Esophagus squamous epithelium (tissue), 4 donors: ENCODE data around the gene CT47C1.

Experiments used
- CTCF ChIP-seq, 6 experiments: fragments of 450-650 bp in 4 of 6; fragments of 200-600 bp in 2 of 6; sonication (generic) in 2 of 6; IDR thresholded peaks; one replicate each; pipeline ENCODE4 v1.5.1; 2016 to 2019; ENCODE audit warnings: antibody characterized with exemption in 6 of 6, mild to moderate bottlenecking in 4 of 6, moderate library complexity in 4 of 6
- POLR2A ChIP-seq, 4 donors: fragments of 450-650 bp; IDR thresholded peaks; one replicate each; pipeline ENCODE4 v1.6.1; 2017; ENCODE audit warnings: antibody characterized with exemption in 4 of 4, mild to moderate bottlenecking in 4 of 4, moderate library complexity in 3 of 4

GRCh38 chrX:119071381-119071780 lies 1.4 kb upstream of the CT47C1 start:
- no peak for TF ChIP-seq CTCF (IDR thresholded peaks at IDR 0.05)
- no peak for TF ChIP-seq POLR2A (IDR thresholded peaks at IDR 0.05)
